OCI-LY1 (cell line): Measurements from ENCODE around the gene BICDL1.

Experiments
- EZH2 ChIP-seq: fragments of 200-600 bp; sonication (generic), shearing (Covaris generic); IDR thresholded peaks from 2 replicates; pipeline ENCODE4 v1.8.0; 2017; ENCODE audit warnings: borderline replicate concordance, mixed run types, mild to moderate bottlenecking, antibody characterized with exemption, low read length, moderate library complexity, mixed read lengths
- TF ChIP-seq, protein P1 (sequence below): fragments of 200-600 bp; sonication (generic), shearing (Covaris generic); IDR thresholded peaks from 2 replicates; pipeline ENCODE4 v1.5.1; 2017; ENCODE audit warnings: mild to moderate bottlenecking, antibody characterized with exemption, low read length, moderate library complexity, mixed read lengths

DNA sequence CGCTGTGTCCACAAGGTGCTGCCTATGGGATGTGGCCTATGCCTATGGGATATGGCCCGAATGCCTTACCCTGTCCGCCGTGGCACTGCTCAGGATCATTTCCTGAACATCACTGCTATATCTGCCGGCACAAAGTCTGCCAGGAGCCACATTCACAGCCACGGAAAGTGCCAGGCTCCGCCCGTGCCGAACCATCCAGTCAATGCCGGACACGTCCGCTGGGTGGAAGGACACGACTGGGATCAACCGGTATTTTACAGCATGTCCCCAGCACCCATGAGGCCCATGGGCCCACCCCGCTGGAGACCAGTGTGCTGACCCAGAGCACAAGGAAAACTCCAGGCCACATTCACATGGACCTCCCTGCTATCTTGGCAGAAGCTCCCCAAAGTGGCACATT, 142.1 kb downstream of the BICDL1 start:
- TF ChIP-seq, protein P1, sequence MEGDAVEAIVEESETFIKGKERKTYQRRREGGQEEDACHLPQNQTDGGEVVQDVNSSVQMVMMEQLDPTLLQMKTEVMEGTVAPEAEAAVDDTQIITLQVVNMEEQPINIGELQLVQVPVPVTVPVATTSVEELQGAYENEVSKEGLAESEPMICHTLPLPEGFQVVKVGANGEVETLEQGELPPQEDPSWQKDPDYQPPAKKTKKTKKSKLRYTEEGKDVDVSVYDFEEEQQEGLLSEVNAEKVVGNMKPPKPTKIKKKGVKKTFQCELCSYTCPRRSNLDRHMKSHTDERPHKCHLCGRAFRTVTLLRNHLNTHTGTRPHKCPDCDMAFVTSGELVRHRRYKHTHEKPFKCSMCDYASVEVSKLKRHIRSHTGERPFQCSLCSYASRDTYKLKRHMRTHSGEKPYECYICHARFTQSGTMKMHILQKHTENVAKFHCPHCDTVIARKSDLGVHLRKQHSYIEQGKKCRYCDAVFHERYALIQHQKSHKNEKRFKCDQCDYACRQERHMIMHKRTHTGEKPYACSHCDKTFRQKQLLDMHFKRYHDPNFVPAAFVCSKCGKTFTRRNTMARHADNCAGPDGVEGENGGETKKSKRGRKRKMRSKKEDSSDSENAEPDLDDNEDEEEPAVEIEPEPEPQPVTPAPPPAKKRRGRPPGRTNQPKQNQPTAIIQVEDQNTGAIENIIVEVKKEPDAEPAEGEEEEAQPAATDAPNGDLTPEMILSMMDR, result no peak
- no peak for TF ChIP-seq EZH2
